Stimulated activated CD8-positive, alpha-beta memory T cell treated with anti-CD3 and anti-CD28 coated beads, Interleukin-4, amount 100 ng/mL, for 4 hours (primary cell): Measurements from ENCODE around the gene RNF168.
"Not testable (repeated sequence)": the region's sequence is repeated elsewhere in the genome, so short reads cannot be mapped to it uniquely, and the experiment has no call there.

Source experiments
- DNase-seq, 2 donors: peaks; one replicate each; pipeline ENCODE4 v3.0.0-alpha.2; 2020; ENCODE audit warnings: low read depth in 2 of 2, low spot score in 1 of 2

Gene RNF168

DNA sequence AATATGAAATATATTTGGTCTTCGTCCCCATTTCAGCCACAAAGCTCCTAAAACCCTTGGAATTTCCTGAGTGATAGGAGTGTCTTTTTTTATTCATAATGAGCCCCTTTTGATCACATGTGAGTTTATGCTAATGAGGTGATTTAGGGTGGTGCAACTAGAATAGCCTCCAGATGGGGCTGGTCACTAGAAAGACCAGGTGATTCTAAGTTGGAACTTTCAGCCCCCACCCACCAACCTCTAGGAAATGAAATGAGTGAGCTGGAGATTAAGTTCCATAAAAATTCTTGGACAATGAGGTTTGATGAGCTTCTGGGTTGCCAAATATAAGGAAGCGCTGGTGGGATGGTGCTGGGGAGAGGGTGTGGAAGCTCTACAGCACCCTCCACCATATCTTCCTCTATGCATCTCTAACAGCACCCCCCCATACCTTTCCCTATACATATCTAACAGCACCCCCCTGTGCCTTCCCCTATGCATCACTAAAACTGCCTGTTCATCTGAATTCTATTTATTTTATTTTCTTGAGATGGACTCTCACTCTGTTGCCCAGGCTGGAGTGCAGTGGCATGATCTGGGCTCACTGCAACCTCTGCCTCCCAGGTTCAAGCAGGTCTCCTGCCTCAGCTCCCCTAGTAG lies 13.7 kb upstream of the RNF168 start:
- DNase-seq, result no peak

DNA sequence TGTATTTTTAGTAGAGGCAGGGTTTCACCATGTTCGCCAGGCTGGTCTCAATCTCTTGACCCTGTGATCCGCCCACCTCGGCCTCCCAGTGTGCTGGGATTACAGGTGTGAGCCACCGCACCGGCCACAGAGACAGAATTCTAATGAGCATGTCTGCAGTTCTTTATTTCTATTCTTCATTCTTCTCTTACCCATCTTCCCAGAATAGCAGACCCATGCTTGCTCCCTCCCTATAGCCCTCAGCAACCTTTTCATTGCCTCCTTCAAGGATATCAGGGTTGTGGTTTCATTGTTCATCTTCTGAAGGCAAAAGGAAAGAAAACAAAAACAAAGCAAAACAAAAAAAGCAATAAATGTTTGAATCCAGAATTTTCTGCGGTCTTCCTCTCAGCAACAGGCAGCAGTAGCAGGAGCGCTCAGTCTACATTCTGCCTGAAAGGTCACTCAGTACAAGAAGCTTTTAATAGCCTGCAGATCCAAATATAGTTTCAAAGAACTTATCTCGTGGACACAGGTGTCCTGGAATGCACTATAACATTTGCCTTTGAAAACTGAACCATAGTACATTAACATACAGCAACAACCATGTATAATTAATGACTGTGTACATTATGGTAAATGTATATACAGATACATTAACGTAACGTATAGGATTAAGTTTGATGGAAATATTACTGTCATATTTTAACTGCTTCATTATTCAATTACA lies 11.5 kb upstream of the RNF168 start, which contains the start of gene SMCO1:
SMCO1 (minus strand) TSS at position 434 of the 709 bp plus-strand sequence; CDS start at position 297, 137 bp downstream.
- DNase-seq, result no peak

DNA sequence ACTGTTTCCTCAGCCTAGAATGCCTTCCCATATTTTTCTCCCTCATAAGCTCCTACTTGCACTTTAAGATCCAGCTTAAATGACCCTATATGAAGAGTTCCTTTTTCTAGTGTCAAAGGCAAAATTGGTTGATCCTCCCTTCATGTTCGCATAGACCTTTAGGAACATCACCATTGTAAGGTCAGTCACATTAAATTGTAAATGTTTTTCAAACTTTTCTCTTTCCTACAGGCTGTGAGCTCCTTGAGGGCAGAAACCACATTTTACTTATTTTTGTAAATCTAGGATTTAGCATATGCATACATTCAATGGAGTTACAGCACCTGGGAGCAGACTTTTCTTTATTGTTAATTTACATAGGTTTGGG lies 10.8 kb upstream of the RNF168 start:
- no peak for DNase-seq

DNA sequence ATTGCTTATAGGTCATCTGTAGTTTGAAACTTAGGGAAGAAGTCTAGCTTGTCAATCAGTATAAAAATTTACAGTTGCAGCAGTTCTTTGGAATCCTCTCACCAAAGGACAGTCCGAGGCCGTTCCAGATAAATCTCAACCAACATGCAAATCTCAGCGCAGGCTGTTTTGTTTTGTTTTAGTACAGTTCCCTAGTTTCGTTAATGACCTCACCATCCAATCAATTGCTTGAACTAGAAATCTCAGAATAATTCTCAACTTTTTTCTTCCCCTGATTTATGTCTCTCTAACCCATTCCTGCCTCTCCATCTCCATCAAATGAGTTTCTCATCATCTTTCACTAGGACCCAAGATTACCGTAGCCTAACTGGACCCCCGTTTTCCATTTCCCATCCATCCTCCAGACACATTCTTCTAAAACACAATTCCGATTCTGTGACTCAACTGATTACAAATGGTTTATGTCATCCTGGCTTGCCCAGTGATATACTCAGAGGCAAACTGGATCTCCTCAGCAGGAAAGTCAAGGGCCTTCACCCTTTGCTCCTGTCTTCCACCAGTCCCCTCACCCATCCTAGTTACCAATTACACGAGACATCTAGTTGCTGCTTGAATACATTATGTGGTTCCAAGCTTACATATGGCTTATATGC lies 10.3 kb upstream of the RNF168 start:
- no peak for DNase-seq

DNA sequence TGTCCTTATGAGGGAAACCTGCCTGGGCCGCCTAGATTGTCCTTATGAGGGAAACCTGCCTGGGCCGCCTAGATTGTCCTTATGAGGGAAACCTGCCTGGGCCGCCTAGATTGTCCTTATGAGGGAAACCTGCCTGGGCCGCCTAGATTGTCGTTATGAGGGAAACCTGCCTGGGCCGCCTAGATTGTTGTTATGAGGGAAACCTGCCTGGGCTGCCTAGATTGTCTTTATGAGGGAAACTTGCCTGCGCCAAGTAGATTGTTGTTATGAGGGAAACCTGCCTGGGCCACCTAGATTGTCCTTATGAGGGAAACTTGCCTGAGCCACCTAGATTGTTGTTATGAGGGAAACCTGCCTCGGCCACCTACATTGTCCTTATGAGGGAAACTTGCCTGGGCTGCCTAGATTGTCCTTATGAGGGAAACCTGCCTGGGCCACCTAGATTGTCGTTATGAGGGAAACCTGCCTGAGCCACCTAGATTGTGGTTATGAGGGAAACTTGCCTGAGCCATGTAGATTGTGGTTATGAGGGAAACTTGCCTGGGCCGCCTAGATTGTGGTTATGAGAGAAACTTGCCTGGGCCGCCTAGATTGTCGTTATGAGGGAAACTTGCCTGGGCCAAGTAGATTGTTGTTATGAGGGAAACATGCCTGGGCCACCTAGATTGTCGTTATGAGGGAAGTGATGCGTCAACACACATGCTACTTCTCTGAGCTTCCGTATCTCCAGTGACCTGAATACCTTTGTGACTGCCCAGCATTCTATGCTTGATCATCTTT lies 8.3 kb upstream of the RNF168 start:
- not testable (repeated sequence) for DNase-seq

DNA sequence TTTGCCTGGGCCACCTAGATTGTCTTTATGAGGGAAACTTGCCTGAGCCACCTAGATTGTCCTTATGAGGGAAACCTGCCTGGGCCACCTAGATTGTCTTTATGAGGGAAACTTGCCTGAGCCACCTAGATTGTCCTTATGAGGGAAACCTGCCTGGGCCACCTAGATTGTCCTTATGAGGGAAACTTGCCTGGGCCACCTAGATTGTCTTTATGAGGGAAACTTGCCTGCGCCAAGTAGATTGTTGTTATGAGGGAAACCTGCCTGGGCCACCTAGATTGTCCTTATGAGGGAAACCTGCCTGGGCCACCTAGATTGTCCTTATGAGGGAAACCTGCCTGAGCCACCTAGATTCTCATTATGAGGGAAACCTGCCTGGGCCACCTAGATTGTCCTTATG lies 7.5 kb upstream of the RNF168 start:
- DNase-seq, result not testable (repeated sequence)

DNA sequence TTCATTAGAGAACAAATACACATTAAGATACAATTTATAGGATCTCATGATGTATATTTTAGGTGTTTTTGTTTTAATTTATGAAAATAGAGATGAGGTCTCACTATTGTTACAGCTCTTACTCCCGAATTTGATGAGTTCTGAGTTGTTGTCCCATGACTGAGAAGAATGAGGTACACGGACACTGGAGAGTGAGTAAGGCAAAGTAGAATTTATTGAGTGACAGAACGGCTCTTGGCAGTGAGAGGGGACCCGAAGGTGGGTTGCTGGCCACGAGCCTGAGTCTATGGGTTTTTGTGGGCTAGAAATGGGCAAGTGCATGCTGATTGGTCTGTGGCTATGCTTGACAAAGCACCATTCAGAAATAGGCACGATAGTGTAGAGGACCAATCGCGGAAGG lies 3.1 kb upstream of the RNF168 start:
- DNase-seq, result no peak

DNA sequence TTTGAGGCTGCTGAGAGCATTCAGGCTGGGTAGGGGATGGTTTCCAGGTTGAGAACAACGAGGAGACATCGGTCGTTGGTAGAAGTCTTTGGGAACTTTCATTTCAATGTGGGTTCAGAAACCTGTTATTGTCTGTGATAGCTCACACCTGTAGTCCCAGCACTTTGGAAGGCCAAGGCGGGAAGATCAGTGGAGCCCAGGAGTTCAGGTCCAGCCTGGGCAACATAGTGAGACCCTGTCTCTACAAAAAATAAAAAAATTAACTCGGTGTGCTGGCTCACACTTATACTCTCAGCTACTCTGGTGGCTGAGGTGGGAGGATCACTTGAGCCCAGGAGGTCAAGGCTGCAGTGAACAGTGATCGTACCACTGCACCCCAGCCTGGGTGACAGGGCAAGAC lies 988 bp upstream of the RNF168 start:
- DNase-seq, result no peak

DNA sequence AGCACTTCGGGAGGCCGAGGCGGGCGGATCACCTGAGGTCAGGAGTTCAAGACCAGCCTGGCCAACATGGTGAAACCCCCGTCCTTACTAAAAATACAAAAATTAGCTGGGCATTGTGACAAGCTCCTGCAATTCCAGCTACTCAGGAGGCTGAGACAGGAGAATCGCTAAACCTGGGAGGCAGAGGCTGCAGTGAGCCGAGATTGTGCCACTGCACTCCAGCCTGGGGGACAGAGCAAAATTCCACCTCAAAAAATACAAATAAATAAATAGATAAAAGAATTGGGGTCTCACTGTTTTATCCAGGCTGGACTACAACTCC lies 470 bp upstream of the RNF168 start:
- not testable (repeated sequence) for DNase-seq

DNA sequence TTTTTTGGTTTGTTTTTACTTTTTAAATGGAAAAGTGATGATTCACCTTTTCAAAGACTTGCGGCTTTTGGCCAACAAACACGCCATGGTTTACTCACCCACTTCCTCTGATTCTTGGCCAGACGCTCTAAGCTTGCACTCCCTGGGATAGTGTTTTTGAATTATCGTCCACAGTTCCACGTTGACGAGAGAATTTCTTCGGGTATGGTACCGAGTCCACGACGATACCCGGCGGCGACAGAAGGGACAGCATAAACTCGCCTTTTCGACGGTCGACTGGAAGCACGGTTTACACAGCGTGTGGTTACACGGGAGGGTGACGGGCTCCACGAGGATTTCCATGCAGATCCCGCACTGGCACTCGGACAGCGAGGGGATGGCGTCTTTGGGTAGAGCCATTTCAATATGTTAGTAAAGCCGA lies 783 bp downstream of the RNF168 start:
- no peak for DNase-seq

DNA sequence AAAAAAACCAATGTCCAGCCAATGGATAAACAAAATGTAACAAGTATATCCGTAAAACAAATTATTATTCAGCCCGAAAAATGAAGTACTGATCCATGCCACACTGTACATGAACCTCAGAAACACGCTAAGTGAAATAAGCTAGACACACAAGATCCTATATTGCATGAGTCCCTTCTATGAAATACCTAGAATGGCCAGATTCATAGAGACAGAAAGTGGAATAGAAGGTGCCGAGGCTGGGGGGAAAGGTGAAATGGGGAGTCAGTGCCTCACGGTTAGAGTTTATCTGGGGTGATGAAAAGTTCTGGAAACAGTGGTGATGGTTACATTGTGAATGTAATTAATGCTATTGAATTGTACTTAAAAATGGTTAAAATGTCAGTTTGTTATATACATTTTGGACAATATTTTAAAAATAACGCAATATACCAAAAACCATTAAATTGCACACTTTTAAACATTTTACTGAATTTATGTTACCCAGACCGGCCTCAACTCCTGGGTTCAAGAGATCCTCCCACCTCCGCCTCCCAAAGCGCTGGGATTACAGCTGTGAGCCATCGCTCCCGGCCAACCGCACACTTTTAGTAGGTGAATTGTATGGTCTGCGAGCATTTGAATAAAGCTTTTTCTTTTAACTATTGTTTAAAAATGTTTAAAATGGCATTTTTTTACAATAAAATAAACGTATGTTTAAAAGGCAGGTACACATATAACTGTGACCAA lies 2.1 kb downstream of the RNF168 start:
- no peak for DNase-seq

DNA sequence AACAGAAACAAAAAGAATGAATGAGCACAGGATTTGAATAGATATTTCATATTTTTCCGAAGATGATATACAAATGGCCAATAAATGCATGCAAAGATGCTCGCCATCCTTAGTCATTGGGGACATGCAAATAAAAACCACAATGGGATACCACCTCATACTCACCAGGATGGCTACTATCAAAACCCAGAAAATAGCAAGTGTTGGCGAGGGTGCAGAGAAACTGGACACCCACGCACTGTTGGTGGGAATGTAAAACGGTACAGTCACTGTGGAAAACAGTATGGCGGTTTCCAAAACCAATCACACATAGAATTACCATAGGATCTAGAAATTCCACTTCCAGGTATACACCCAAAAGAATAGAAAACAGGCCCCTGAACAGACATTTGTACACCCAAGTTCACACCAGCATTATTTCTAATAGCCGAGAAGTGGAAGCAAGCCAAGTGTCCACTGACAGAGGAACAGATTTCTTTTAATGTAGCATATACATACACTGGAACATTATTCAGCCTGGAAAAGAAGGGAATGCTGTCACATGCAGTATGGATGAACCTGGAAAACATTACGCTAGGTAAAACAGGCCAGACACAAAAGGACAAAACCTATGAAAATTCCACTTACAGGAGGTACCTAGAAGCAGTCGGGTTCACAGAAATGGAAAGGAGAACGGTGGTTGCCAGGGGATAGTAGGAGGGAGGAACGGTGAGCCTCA lies 3.6 kb downstream of the RNF168 start:
- no peak for DNase-seq

DNA sequence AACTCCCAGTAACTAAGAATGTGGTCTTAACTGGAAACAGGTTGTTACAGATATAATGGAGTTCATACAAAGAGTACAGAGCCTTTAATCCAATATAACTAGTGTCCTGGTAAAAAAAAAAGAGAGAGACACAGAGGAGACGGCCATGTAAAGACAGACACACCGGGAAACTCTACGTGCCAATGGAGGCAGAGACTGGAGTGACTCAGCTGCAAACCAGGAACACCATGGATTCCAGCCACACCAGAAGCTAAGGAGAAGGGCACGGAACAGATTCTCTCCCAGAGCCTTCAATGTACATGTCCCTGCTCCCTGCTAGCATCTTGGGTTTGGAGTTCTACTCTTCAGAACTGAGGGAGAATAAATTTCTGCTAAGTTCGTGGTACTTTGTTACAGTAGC lies 4.5 kb downstream of the RNF168 start:
- no peak for DNase-seq

DNA sequence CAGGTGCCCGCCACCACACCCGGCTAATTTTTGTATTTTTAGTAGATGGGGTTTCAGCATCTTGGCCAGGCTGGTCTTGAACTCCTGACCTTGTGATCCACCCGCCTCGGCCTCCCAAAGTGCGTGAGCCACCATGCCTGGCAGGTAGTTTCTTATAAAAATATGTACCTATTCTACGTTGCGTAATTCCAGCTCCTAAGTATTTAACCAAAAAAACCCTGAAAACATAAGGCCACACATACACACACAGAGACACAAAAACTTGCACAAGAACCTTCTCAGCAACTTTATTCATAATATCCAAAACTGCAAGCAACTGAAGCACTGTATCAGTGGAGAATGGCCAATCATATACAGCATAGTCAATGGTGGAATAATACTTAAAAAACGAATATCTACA lies 5.3 kb downstream of the RNF168 start:
- no peak for DNase-seq

DNA sequence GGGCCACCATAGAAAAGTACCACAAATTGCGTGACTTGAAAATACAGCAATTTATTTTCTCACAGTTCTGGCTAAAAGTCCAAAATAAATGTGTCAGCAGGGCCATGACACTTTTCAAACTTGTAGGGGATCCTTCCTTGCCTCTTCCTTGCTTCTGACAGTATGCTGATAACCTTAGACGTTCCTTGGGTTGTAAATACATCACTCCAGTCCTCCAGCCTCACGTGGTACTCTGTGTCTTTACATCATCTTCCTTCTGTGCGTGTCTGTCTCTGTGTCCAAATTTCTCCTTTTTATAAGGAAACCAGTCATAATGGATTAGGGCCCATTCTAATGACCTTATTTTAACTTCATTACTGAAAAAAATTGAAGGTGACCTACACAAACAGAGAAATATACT lies 7.4 kb downstream of the RNF168 start:
- no peak for DNase-seq

DNA sequence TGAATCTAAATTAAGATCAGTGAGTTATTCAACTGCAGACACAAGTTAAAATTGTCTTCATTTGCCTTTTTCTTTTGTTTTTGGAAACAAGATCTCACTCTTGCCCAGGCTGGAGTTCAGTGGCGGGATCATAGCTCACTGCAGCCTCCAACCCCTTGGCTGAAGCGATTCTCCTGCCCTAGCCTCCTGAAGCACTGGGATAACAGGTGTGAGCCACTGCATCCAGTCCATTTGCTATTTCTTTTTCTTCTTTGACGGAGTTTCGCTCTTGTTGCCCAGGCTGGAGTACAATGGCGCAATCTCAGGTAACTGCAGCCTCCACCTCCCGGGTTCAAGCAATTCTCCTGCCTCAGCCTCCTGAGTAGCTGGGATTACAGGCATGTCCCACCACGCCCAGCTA lies 10.3 kb downstream of the RNF168 start:
- DNase-seq, result no peak

DNA sequence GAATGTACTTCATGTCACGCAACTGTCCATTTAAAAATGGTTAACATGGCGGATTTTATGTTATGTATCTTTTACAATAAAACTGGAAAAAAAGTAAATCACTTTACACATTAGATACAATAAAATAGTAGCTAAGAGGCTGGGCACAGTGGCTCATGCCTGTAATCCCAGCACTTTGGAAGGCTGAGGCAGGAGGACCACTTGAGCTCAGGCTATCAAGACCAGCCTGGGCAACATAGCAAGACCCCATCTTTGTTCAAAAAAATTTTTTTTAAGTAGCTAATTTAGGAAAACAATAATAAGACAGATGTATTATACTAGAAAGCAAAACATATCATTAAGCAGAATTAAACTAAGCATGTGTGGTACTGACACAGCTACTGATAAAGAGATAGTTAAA lies 11.5 kb downstream of the RNF168 start:
- DNase-seq, result no peak

DNA sequence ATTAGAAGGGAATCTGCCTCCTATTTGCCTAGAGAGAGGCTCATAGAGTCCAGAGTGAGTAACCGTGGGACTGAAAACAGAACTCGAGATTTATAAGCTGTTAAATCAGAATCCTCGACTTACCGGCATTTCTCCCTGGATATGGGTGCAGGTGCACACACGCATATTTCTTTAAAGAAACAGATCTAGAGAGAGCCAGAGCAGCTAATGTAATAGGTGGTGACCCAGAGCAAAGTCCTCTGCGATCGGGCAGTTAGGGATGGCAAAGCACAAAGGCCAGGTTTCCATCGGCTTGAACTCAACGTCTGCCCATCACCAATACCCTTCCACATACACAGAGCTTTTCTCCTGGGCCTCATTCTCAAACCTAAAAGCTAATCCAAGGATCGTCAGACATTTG lies 13.8 kb downstream of the RNF168 start:
- no peak for DNase-seq

DNA sequence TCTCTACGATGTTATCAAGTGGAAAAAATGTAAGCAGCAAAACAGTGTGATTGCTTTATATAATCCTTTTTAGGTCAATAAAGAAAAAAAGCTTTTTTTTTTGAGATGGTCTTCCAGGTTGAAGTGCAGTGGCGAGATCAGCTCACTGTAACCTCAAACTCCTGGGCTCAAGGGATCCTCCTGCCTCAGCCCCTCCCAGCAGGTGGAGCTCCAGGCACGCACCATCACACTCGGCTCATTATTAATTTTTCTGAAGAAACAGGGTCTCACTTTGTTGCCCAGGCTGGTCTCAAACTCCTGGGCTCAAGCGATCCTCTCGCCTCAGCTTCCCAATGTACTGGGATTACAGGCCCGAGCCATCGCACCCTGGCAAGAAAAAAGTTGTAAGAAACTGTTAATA lies 17.3 kb downstream of the RNF168 start:
- DNase-seq, result no peak

DNA sequence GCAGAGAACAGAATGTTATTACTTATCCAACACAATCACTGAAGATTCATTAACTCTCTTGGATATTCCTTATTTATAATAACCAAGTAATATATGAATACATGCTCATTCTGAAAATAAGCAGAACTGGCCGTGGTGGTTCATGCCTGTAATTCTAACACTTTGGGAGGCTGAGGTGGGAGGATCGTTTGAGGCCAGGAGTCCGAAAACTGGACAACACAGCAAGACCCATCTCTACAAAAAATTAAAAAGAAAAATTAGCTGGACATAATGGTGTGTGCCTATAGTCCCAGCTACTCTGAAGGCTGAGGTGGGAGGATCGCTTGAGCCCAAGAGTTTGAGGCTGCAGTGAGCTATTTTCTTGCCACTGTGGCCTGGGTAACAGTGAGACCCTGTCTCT lies 25.9 kb downstream of the RNF168 start:
- no peak for DNase-seq

DNA sequence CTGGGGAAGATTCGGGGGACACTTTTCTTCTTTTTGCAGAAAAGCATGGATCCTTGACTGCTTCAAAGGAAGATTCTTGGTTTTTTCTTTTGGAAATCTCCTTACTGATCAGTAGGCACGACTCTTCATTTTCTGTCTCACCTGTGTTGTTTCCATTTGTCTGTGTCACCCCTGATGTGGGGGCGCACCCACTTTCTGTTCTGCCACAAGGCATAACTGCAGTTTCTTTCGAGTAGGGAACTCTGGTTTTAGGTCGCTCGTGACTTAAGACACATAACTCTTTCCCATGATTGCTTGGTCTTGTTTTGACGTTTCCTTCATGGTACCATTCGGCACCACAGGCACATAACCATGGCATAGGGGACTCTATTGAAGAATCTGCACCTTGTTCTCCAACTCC lies 31.3 kb downstream of the RNF168 start:
- no peak for DNase-seq
